Gastrocnemius medialis (tissue), 4 donors: ENCODE data around the gene BCL2L12.

Experiments
- CTCF ChIP-seq, 5 experiments: fragments of 450-650 bp in 3 of 5; fragments of 200-600 bp in 2 of 5; sonication (generic) in 2 of 5; IDR thresholded peaks in 4 of 5; conservative IDR thresholded peaks in 1 of 5; 1 replicate in 4 of 5; 2 replicates in 1 of 5; pipeline ENCODE4 v1.5.1; 2016 to 2019; ENCODE audit warnings: antibody characterized with exemption in 5 of 5, mild to moderate bottlenecking in 3 of 5, moderate library complexity in 3 of 5
- POLR2A ChIP-seq, 2 donors: fragments of 450-650 bp; IDR thresholded peaks; one replicate each; pipeline ENCODE4 v1.6.1; 2017; ENCODE audit warnings: antibody characterized with exemption in 2 of 2, mild to moderate bottlenecking in 2 of 2, moderate library complexity in 2 of 2

GRCh38 chr19:49676784-49677230 lies 11.1 kb downstream of the BCL2L12 start:
- TF ChIP-seq POLR2A (IDR thresholded peaks at IDR 0.05) (no peak), CTCF (IDR thresholded peaks at IDR 0.05 in 4 of 5, conservative IDR thresholded peaks at IDR 0.05 in 1 of 5) (no peak)
